Activated B cell treated with CpG ODN at 0.5 μM for 24 hours (primary cell): ENCODE measurements around the gene ACOT11. TPM values are rescaled to one million over a fixed set of nuclear protein-coding genes. Genes with fewer than 3 reads are reported as not detected.

ENCODE experiments used
- ATAC-seq: fragments of 200-7000 bp; cut with Tn5 transposase; one replicate; pipeline ENCODE4 v1.10.0; 2021; ENCODE audit warnings: low read depth, mild to moderate bottlenecking, moderate library complexity
- CTCF ChIA-PET: fragments of 350-600 bp; sonication (Branson Sonifier 250); formaldehyde crosslinking; loops from one replicate; lab custom pipeline; 2021; ENCODE audit warnings: antibody characterized with exemption; lab: Charles Lee
- POLR2A ChIA-PET: fragments of 350-600 bp; sonication (Branson Sonifier 250); formaldehyde crosslinking; loops from one replicate; lab custom pipeline; 2021; ENCODE audit warnings: antibody characterized with exemption; lab: Charles Lee
- DNase-seq: peaks from one replicate; pipeline ENCODE4 v3.0.0; 2022
- H3K27ac Mint-ChIP-seq: one replicate; pipeline ENCODE4 v1.8.0; 2020; ENCODE audit warnings: mixed read lengths
- H3K27me3 Mint-ChIP-seq: one replicate; pipeline ENCODE4 v1.8.0; 2021; ENCODE audit warnings: mixed read lengths
- H3K36me3 Mint-ChIP-seq: one replicate; pipeline ENCODE4 v1.8.0; 2021; ENCODE audit warnings: low read depth, mixed read lengths
- H3K4me1 Mint-ChIP-seq: one replicate; pipeline ENCODE4 v1.8.0; 2021; ENCODE audit warnings: mixed read lengths
- H3K4me3 Mint-ChIP-seq: one replicate; pipeline ENCODE4 v1.8.0; 2020; ENCODE audit warnings: mild to moderate bottlenecking, mixed read lengths
- H3K9me3 Mint-ChIP-seq: one replicate; pipeline ENCODE4 v1.8.0; 2020; ENCODE audit warnings: mixed read lengths
- CTCF ChIP-seq: fragments of 200-600 bp; IDR thresholded peaks from one replicate; pipeline ENCODE4 v1.8.0; 2022; ENCODE audit warnings: antibody characterized with exemption, mild to moderate bottlenecking
- intact Hi-C: fragments of 100-400 bp; cut with micrococcal nuclease; formaldehyde crosslinking; loops from one replicate; pipeline ENCODE4 v1.15.1; 2024
- total RNA-seq: library from RNA; stranded (reverse); gene quantifications from 2 replicates; pipeline ENCODE4 v1.2.3, GENCODE V29; 2022

Gene ACOT11
- total RNA-seq, 1 donor from 2014 or later: 0.16 TPM

GRCh38 chr1:54559111-54559548 lies 11.1 kb downstream of the ACOT11 start:
- Mint-ChIP-seq H3K4me3 (no peak overlapping the region), H3K36me3 (no peaks in the 10 kb centered on the region), H3K9me3 (peaks cover 7% of the 10 kb centered on the region), H3K4me1 (no peaks in the 10 kb centered on the region), H3K27ac (no peak overlapping the region), H3K27me3 (peaks cover 11% of the 10 kb centered on the region)
- DNase-seq (no peak), ATAC-seq (no peak)
- no peak for TF ChIP-seq CTCF
- intact Hi-C loops: no loop called here
- ChIA-PET POLR2A (no interaction called here), CTCF (no interaction called here)

- Mint-ChIP-seq H3K4me1 (no peaks in the 10 kb centered on the region), H3K36me3 (no peaks in the 10 kb centered on the region), H3K27me3 (peaks cover 11% of the 10 kb centered on the region), H3K4me3 (no peak overlapping the region), H3K27ac (no peak overlapping the region), H3K9me3 (peaks cover 7% of the 10 kb centered on the region)
- ChIA-PET CTCF (no interaction called here), POLR2A (no interaction called here)
- intact Hi-C loops: no loop called here
- DNase-seq (no peak), ATAC-seq (no peak)
- no peak for TF ChIP-seq CTCF
These were observed 11.8 kb downstream of the ACOT11 start for GRCh38 chr1:54559771-54560231.

- no peak overlapping the region for H3K4me3 Mint-ChIP-seq
- H3K27me3 Mint-ChIP-seq: peaks cover 6% of the 10 kb centered on the region
- H3K36me3 Mint-ChIP-seq: no peaks in the 10 kb centered on the region
- DNase-seq (no peak), ATAC-seq (no peak)
- H3K27ac Mint-ChIP-seq: no peak overlapping the region
- H3K9me3 Mint-ChIP-seq: no peaks in the 10 kb centered on the region
- CTCF ChIA-PET: no interaction called here
- intact Hi-C loops: no loop called here
- POLR2A ChIA-PET: no interaction called here
- H3K4me1 Mint-ChIP-seq: no peaks in the 10 kb centered on the region
- no peak for TF ChIP-seq CTCF
These were observed 16.5 kb downstream of the ACOT11 start for GRCh38 chr1:54564312-54565112.

GRCh38 chr1:54565113-54565501 lies 17.1 kb downstream of the ACOT11 start:
- ChIA-PET POLR2A (no interaction called here), CTCF (no interaction called here)

More at GRCh38 chr1:54565113-54565501, 17.1 kb downstream of the ACOT11 start:
- no peak overlapping the region for H3K4me3 Mint-ChIP-seq
- intact Hi-C loops: no loop called here
- no peaks in the 10 kb centered on the region for H3K9me3 Mint-ChIP-seq
- H3K36me3 Mint-ChIP-seq: no peaks in the 10 kb centered on the region
- TF ChIP-seq CTCF: no peak
- no peak overlapping the region for H3K27ac Mint-ChIP-seq
- DNase-seq: no peak
- H3K4me1 Mint-ChIP-seq: no peaks in the 10 kb centered on the region
- H3K27me3 Mint-ChIP-seq: peaks cover 6% of the 10 kb centered on the region
- ATAC-seq: no peak
